HEK293 (cell line): ENCODE results near the gene CCKAR.

Source experiments
- CTCF ChIA-PET: fragments of 350-600 bp; formaldehyde crosslinking; extraction: SDS; loops from one replicate; lab custom pipeline; 2021; ENCODE audit warnings: antibody characterized with exemption; lab: Yijun Ruan, JAX
- POLR2A ChIA-PET: fragments of 300-600 bp; formaldehyde crosslinking; extraction: SDS; loops from one replicate; lab custom pipeline; 2020; ENCODE audit warnings: antibody characterized with exemption, inconsistent platforms; lab: Yijun Ruan, JAX
- H3K27ac ChIP-seq: fragments of 200-500 bp; sonication (Bioruptor generic); 2 replicates; pipeline ENCODE4 v1.5.1; 2014; ENCODE audit warnings: low read depth, low read length, control low read depth, inconsistent platforms; ENCODE audit errors: extremely low read depth
- H3K36me3 ChIP-seq, 2 experiments: fragments of 200-500 bp in 1 of 2; sonication (Bioruptor generic) in 1 of 2; 1 replicate in 1 of 2; 2 replicates in 1 of 2; pipeline ENCODE4 v1.5.1; 2014 to 2017; ENCODE audit warnings: inconsistent platforms in 2 of 2, low read length in 2 of 2; ENCODE audit not compliant: control insufficient read depth in 2 of 2, insufficient read depth in 1 of 2
- H3K4me1 ChIP-seq: fragments of 200-500 bp; sonication (Bioruptor generic); 2 replicates; pipeline ENCODE4 v1.5.1; 2014; ENCODE audit warnings: mild to moderate bottlenecking, low read length, inconsistent platforms; ENCODE audit not compliant: control insufficient read depth, insufficient read depth
- H3K4me3 ChIP-seq: 2 replicates; pipeline ENCODE4 v1.5.1; 2011; ENCODE audit warnings: low read depth, mild to moderate bottlenecking, control low read depth, low read length, moderate library complexity
- H3K9me3 ChIP-seq: fragments of 200-500 bp; sonication (Bioruptor generic); 2 replicates; pipeline ENCODE4 v1.5.1; 2014; ENCODE audit warnings: low read depth, low read length, inconsistent platforms; ENCODE audit not compliant: control insufficient read depth, insufficient read depth
- ZNF202 ChIP-seq: fragments of 450-650 bp; formaldehyde crosslinking; IDR thresholded peaks from 2 replicates; pipeline ENCODE4 v1.5.1; 2016; ENCODE audit warnings: missing biosample characterization, missing genetic modification characterization, borderline replicate concordance
- TF ChIP-seq, protein P1 (sequence below): fragments of 450-650 bp; formaldehyde crosslinking; IDR thresholded peaks from 2 replicates; pipeline ENCODE4 v1.5.1; 2017; ENCODE audit warnings: missing biosample characterization, mild to moderate bottlenecking, missing genetic modification characterization, moderate library complexity
- TF ChIP-seq, protein P2 (sequence below): IDR thresholded peaks from 2 replicates; pipeline ENCODE4 v1.6.1; 2011; ENCODE audit warnings: mild to moderate bottlenecking, low read depth, low read length, borderline replicate concordance

Gene CCKAR

DNA sequence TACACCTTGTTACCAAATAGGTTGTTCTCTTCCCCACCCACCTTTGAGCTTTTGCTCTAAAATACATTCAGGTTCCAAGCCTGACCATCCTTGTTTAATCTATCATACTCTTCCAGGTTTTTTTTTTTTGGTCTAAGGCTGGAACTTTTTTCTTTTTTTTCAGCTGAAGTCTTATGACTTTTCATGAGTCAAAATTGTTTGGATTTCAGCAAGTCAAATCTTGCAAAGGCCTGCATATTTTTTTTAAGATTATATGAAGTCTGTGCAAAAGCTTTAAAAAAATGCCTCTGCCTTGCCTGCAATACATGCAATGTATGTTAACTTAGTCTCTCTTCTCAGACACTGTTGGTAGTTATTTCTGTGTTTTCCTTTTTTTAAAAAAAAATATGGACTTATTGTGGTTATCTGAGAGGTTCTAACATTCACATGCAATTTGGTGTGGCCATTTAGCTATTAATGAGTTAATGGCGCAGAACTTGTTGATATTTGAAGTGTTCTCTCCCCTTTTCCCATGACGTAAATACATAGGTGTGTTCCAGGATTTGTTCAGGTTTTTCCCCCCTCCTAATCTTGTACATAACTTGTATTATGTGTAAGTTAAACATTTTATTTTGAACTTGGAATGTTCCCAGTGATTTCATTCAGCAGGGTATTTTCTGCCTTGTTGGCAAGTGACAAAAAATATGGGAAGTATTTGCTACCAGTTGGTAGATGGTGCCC lies 58.7 kb downstream of the CCKAR start:
- H3K4me1 ChIP-seq, result no peaks in the 10 kb centered on the region
- no peaks in the 10 kb centered on the region for H3K9me3 ChIP-seq
- no peak overlapping the region for H3K4me3 ChIP-seq
- no peak overlapping the region for H3K27ac ChIP-seq
- ChIA-PET POLR2A (no interaction called here), CTCF (interaction anchor here (0.6 to 0.8 kb wide), 3 partner anchors 28 to 470 kb away, joined by 3 to 6 read pairs (median 4); no protein-coding TSS in a partner anchor)
- peaks cover 4 to 36% of the 10 kb centered on the region in 2 experiments; a peak in 2 of 3 replicates for H3K36me3 ChIP-seq
- TF ChIP-seq, protein P1, sequence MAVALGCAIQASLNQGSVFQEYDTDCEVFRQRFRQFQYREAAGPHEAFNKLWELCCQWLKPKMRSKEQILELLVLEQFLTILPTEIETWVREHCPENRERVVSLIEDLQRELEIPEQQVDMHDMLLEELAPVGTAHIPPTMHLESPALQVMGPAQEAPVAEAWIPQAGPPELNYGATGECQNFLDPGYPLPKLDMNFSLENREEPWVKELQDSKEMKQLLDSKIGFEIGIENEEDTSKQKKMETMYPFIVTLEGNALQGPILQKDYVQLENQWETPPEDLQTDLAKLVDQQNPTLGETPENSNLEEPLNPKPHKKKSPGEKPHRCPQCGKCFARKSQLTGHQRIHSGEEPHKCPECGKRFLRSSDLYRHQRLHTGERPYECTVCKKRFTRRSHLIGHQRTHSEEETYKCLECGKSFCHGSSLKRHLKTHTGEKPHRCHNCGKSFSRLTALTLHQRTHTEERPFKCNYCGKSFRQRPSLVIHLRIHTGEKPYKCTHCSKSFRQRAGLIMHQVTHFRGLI (tag by site-specific recombination), result no peak
- TF ChIP-seq ZNF202 (tag by site-specific recombination), result no peak
- TF ChIP-seq, protein P2, sequence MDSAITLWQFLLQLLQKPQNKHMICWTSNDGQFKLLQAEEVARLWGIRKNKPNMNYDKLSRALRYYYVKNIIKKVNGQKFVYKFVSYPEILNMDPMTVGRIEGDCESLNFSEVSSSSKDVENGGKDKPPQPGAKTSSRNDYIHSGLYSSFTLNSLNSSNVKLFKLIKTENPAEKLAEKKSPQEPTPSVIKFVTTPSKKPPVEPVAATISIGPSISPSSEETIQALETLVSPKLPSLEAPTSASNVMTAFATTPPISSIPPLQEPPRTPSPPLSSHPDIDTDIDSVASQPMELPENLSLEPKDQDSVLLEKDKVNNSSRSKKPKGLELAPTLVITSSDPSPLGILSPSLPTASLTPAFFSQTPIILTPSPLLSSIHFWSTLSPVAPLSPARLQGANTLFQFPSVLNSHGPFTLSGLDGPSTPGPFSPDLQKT, result no peak
